ENCODE data around the gene TMEM272. TPM values are rescaled to one million over a fixed set of nuclear protein-coding genes. Genes with fewer than 3 reads are reported as not detected.

Gene TMEM272
- total RNA-seq, 1 experiment from 2014 or later = 0.14 TPM

- intact Hi-C loops (cut with micrococcal nuclease; ENCODE audit: unreplicated experiment) = loop anchor here (2.0 kb wide), 1 partner anchor 18 kb away; no protein-coding TSS in a partner anchor
- H3K27ac Mint-ChIP-seq (ENCODE audit: unreplicated experiment) = no peak overlapping the region
- no peaks in the 10 kb centered on the region for H3K27me3 ChIP-seq (replicated peaks; ENCODE audit: control insufficient read depth, insufficient read depth, low read length)
- H3K36me3 ChIP-seq (ENCODE audit: control insufficient read depth, insufficient read depth, low read length) = no peaks in the 10 kb centered on the region
- no peaks in the 10 kb centered on the region for H3K36me3 Mint-ChIP-seq (ENCODE audit: insufficient read depth, unreplicated experiment)
- H3K4me1 ChIP-seq = no peaks in the 10 kb centered on the region
- no peak overlapping the region for H3K4me3 Mint-ChIP-seq (ENCODE audit: unreplicated experiment)
- ChIA-PET CTCF (no interaction called here), POLR2A (interaction anchor here (0.6 kb wide), 1 partner anchor 389 kb away, joined by 5 read pairs; no protein-coding TSS in a partner anchor)
- no peaks in the 10 kb centered on the region for H3K9me3 ChIP-seq
- TF ChIP-seq, protein P1, sequence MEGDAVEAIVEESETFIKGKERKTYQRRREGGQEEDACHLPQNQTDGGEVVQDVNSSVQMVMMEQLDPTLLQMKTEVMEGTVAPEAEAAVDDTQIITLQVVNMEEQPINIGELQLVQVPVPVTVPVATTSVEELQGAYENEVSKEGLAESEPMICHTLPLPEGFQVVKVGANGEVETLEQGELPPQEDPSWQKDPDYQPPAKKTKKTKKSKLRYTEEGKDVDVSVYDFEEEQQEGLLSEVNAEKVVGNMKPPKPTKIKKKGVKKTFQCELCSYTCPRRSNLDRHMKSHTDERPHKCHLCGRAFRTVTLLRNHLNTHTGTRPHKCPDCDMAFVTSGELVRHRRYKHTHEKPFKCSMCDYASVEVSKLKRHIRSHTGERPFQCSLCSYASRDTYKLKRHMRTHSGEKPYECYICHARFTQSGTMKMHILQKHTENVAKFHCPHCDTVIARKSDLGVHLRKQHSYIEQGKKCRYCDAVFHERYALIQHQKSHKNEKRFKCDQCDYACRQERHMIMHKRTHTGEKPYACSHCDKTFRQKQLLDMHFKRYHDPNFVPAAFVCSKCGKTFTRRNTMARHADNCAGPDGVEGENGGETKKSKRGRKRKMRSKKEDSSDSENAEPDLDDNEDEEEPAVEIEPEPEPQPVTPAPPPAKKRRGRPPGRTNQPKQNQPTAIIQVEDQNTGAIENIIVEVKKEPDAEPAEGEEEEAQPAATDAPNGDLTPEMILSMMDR (IDR thresholded peaks at IDR 0.05; ENCODE audit: insufficient read depth in 1 of 2, low read depth in 1 of 2, low read length in 1 of 2, severe bottlenecking in 1 of 2, unreplicated experiment in 1 of 2) = peak in 1 of 2 experiments; percentile 22
- H3K27me3 Mint-ChIP-seq (ENCODE audit: insufficient read depth, unreplicated experiment) = peaks cover 8% of the 10 kb centered on the region
- no peak for DNase-seq
- H3K4me1 Mint-ChIP-seq (ENCODE audit: low read depth, unreplicated experiment) = no peaks in the 10 kb centered on the region
- H3K9me3 Mint-ChIP-seq (ENCODE audit: unreplicated experiment) = no peaks in the 10 kb centered on the region
- no peak overlapping the region for H3K4me3 ChIP-seq (ENCODE audit: low read depth, low read length)
- no TSS peak for BruUV-seq (replicated peaks)
Observed at GRCh38 chr13:51832471-51833152, 12.4 kb downstream of the TMEM272 start.

DNA sequence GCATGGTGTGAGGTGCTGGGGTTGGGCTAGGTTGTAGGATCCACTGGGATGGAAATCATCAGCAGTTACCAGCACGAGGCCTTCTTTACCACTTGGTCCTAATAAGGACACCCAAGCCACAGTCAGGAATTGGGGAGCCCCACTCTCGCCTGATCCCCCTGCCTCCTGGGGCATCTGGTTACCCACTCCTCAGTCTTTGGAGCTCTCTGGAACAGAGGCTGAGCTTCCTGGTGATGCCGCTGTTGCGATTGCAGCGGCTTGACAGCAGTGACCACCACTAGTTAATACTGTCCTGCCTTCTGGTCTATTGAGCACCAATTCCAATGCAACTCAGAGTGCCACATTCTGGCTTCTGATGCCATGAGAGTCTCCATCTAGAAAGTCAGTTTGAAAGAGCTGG lies 13.5 kb downstream of the TMEM272 start:
- no peak for DNase-seq
- POLR2A ChIA-PET = interaction anchor here (0.8 kb wide), 1 partner anchor 12 kb away, joined by 3 read pairs; no protein-coding TSS in a partner anchor
- Histone ChIP-seq H3K36me3 (ENCODE audit: control insufficient read depth, insufficient read depth, low read length) (no peaks in the 10 kb centered on the region), H3K27me3 (replicated peaks; ENCODE audit: control insufficient read depth, insufficient read depth, low read length) (no peaks in the 10 kb centered on the region), H3K4me1 (no peaks in the 10 kb centered on the region), H3K4me3 (ENCODE audit: low read depth, low read length) (no peak overlapping the region), H3K9me3 (no peaks in the 10 kb centered on the region)
- H3K9me3 Mint-ChIP-seq (ENCODE audit: unreplicated experiment) = no peaks in the 10 kb centered on the region
- intact Hi-C loops (cut with micrococcal nuclease; ENCODE audit: unreplicated experiment) = no loop called here
- H3K36me3 Mint-ChIP-seq (ENCODE audit: insufficient read depth, unreplicated experiment) = no peaks in the 10 kb centered on the region
- peaks cover 8% of the 10 kb centered on the region for H3K27me3 Mint-ChIP-seq (ENCODE audit: insufficient read depth, unreplicated experiment)
- no TSS peak for BruUV-seq (replicated peaks)
- no peak overlapping the region for H3K4me3 Mint-ChIP-seq (ENCODE audit: unreplicated experiment)
- no peaks in the 10 kb centered on the region for H3K4me1 Mint-ChIP-seq (ENCODE audit: low read depth, unreplicated experiment)
- CTCF ChIA-PET = no interaction called here
- no peak overlapping the region for H3K27ac Mint-ChIP-seq (ENCODE audit: unreplicated experiment)
- TF ChIP-seq, protein P1 (IDR thresholded peaks at IDR 0.05; ENCODE audit: insufficient read depth in 1 of 2, low read depth in 1 of 2, low read length in 1 of 2, severe bottlenecking in 1 of 2, unreplicated experiment in 1 of 2) = no peak

DNA sequence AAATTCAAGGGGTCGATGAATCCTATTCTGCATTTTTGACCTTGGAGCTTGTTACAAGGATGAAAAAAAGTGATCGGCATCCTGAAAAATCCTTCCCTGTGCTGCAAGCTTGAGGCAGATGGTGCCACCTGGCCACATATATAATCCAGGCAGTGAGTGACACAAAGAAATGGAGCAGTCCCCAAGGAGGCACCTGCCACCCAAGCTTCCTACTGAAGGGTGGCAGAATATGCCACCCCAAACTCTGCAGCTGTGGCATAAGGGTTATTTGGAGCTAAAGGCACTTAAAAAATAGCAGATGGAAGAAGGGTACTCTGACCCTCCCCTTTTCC lies 15.4 kb downstream of the TMEM272 start:
- Mint-ChIP-seq H3K4me1 (ENCODE audit: low read depth, unreplicated experiment) (no peaks in the 10 kb centered on the region), H3K36me3 (ENCODE audit: insufficient read depth, unreplicated experiment) (no peaks in the 10 kb centered on the region), H3K27me3 (ENCODE audit: insufficient read depth, unreplicated experiment) (peaks cover 8% of the 10 kb centered on the region), H3K4me3 (ENCODE audit: unreplicated experiment) (no peak overlapping the region), H3K9me3 (ENCODE audit: unreplicated experiment) (no peaks in the 10 kb centered on the region), H3K27ac (ENCODE audit: unreplicated experiment) (no peak overlapping the region)
- no peaks in the 10 kb centered on the region for H3K27me3 ChIP-seq (replicated peaks; ENCODE audit: control insufficient read depth, insufficient read depth, low read length)
- intact Hi-C loops (cut with micrococcal nuclease; ENCODE audit: unreplicated experiment) = no loop called here
- ChIA-PET POLR2A (no interaction called here), CTCF (no interaction called here)
- no peaks in the 10 kb centered on the region for H3K4me1 ChIP-seq
- H3K36me3 ChIP-seq (ENCODE audit: control insufficient read depth, insufficient read depth, low read length) = no peaks in the 10 kb centered on the region
- no peak overlapping the region for H3K4me3 ChIP-seq (ENCODE audit: low read depth, low read length)
- H3K9me3 ChIP-seq = no peaks in the 10 kb centered on the region
- no TSS peak for BruUV-seq (replicated peaks)
- DNase-seq = no peak
- TF ChIP-seq, protein P1 (IDR thresholded peaks at IDR 0.05; ENCODE audit: insufficient read depth in 1 of 2, low read depth in 1 of 2, low read length in 1 of 2, severe bottlenecking in 1 of 2, unreplicated experiment in 1 of 2) = no peak
